ENCODE measurements around the gene EHD4.

Gene EHD4

DNA sequence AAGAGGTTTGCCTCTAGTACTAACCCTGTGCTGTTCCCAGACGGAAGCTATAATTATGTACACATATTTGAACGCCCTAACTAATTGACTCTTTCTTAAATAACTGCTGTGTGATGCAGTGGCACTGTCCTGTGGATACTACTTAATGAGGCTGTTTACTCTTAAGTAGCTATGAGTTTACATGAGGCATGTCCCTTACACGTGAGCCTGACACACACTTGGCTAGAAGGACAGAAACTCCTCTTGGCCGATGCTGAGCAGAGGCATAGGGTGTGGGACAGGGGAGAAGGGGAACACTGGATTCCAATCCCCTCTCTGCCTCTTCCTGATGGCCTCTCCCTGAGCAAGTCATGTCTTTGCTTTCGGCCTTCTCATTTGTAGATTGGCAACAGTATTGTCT is 21.9 kb downstream of the EHD4 start:
- H3K4me3 ChIP-seq (ENCODE audit: low read length): no peak overlapping the region
- no peak for DNase-seq (ENCODE audit: low read depth)
- no peak for TF ChIP-seq CTCF (conservative IDR thresholded peaks at IDR 0.05; ENCODE audit: low read depth, low read length)

DNA sequence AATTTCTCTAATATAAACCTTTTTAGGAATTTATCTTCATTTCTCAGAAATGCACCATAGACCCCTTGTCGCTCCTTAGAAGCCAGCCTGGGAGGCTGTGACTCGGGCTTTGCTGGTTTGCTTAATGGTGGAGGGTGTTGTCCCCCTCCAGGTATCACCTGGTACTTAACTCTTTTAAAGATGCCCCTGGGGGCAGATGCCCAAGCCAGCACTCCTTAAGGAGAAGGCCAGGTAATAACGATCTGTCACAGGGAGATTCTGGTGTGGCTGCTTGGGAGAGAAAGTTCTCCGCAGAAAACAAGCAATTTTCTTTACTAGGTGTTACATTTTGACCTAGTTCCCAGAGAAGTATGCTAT is 22.3 kb downstream of the EHD4 start:
- no peak for DNase-seq (ENCODE audit: low read depth)
- H3K4me3 ChIP-seq (ENCODE audit: low read length): no peak overlapping the region
- no peak for TF ChIP-seq CTCF (conservative IDR thresholded peaks at IDR 0.05; ENCODE audit: low read depth, low read length)

DNA sequence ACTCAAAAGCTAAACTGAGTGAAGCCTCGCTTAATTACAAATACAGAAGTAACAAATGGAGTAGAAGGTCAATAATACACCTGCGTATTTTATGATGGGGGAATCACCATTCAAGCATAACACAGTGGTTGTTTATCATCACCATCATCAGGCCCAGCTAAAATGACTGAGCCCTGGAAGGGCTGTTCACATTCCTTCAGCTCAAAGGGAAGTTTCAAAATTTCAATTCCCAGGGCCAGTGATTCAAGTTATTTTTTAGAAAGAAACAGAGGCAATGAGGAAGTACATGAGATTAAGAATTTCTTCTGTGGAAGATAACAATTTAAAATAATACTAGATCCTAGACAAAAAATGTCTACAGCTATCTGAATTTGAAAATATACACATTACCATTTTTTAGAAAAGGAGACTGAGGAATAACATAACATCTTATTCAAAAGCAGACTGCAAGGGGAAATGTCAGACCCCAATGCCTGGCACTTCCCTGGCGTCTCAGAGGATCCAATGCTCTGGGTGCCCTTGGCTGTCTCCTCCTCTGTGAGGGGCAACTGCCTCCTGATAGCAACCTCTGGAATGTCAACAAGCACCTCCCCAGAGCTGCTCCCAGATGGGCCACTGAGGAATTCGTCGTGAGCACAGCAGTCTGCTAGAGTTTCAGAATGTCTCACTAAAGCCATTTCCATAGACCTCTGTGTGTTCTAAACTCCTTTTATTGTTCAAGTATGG is 22.8 kb downstream of the EHD4 start:
- no peak for DNase-seq (ENCODE audit: low read depth)
- TF ChIP-seq CTCF (conservative IDR thresholded peaks at IDR 0.05; ENCODE audit: low read depth, low read length): no peak
- no peak overlapping the region for H3K4me3 ChIP-seq (ENCODE audit: low read length)

GRCh38 chr15:41948490-41948889 is 23.9 kb downstream of the EHD4 start:
- no peak overlapping the region for H3K4me3 ChIP-seq (ENCODE audit: low read length)
- DNase-seq (ENCODE audit: low read depth): no peak
- no peak for TF ChIP-seq CTCF (conservative IDR thresholded peaks at IDR 0.05; ENCODE audit: low read depth, low read length)

- TF ChIP-seq CTCF (conservative IDR thresholded peaks at IDR 0.05; ENCODE audit: low read depth, low read length): no peak
- no peak for DNase-seq (ENCODE audit: low read depth)
- H3K4me3 ChIP-seq (ENCODE audit: low read length): no peak overlapping the region
Observed at GRCh38 chr15:41946970-41947369, 25.4 kb downstream of the EHD4 start.

DNA sequence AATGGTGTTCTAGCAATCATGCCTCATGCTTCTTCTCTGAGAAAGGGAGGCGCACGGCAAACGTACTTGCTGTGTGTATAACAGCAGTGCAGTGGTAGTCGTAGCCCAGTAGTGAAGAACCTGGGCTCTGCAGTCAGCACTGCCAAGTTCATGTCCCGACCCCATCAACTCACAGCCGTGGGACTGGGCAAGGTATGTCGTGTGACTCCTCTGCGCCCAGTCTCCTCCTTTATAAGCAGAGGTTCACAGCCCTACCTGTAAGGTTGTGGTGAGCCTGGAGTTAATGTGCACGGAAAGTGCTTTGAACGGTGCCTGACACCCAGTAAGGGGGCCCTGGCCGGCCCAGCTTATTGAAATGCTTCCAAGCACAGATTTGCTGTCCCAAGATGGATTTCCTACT is 26.6 kb downstream of the EHD4 start:
- no peak for TF ChIP-seq CTCF (conservative IDR thresholded peaks at IDR 0.05; ENCODE audit: low read depth, low read length)
- H3K4me3 ChIP-seq (ENCODE audit: low read length): no peak overlapping the region
- DNase-seq (ENCODE audit: low read depth): no peak

DNA sequence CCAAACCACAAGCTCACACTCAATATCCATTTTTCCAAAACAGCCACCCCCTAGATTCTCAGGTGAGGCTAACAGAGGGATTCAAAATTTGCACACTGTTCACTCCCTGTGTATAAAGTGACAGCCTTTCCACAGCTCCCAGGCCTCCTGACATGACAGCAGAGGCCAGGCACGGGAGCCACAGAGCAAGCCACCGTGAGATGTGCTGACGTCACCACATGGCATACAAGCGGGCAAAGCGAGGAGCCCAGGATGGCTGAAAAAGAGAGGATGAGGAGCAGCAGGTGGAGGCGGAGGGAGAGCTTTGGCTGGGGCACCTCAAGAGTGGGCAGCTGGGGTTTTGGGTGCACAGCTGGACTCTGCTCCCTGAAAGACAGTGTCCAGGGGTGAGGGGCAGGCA is 27.1 kb downstream of the EHD4 start:
- no peak for DNase-seq (ENCODE audit: low read depth)
- no peak overlapping the region for H3K4me3 ChIP-seq (ENCODE audit: low read length)
- no peak for TF ChIP-seq CTCF (conservative IDR thresholded peaks at IDR 0.05; ENCODE audit: low read depth, low read length)
